Erythroblast (primary cell): ENCODE measurements around the gene LRIG2.

Source experiments
- GATA1 ChIP-seq: IDR thresholded peaks from 2 replicates; pipeline ENCODE4 v1.6.1; 2011; ENCODE audit warnings: low read depth, mild to moderate bottlenecking, control low read depth, low read length, moderate library complexity
- POLR2A ChIP-seq: IDR thresholded peaks from 2 replicates; pipeline ENCODE4 v1.6.1; 2011; ENCODE audit warnings: mild to moderate bottlenecking, low read length

DNA sequence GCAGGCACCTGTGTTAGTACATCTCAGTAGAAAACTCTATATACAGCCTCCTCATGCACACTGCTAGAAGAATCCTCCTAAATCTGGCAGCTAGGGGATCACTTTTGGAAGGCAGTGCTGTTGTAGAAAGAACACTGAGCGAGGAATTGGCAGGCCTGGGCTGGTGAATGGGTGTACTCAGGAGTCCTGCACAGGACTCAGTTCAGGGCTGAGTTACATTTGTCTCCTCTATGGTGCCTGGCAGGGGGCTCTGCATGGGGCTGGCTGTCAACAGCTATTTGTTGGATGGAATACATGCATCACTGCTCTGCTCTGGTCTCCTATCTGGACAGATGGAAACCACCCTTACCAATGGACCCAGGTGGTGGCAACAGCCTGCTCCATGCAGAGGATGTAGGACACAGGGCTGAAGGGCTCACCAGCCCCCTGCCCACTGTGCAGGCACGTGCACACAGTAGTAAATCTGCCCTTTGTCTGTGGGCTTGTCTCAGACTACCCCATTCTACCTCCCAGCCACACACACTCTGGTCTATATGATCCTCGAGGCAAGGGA is 74.2 kb downstream of the LRIG2 start:
- no peak for TF ChIP-seq POLR2A
- TF ChIP-seq GATA1: no peak
